ENCODE data around the gene KCNH2.

DNA sequence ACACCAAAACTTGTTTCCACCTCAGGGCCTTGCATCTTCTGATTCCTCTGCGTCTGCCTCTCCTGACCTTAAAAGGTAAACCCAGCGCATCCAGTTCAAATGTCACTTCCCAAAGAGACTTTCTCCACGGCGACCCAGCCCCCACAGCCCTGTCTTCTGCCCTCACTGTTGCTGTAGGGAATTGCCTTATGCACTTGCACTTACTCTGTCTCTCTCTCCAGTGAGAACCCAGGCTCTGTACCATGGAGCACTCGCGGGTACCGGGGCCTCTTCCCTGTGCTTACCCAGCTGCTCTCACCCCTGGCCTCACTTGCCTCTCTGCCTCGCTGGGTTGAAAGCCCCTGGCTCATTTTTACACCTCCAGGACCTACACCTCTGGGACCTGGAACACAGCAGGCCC, 77.4 kb downstream of the KCNH2 start:
- TF ChIP-seq EZH2 (IDR thresholded peaks at IDR 0.05; ENCODE audit: borderline replicate concordance) = no peak
- TF ChIP-seq, protein P1, sequence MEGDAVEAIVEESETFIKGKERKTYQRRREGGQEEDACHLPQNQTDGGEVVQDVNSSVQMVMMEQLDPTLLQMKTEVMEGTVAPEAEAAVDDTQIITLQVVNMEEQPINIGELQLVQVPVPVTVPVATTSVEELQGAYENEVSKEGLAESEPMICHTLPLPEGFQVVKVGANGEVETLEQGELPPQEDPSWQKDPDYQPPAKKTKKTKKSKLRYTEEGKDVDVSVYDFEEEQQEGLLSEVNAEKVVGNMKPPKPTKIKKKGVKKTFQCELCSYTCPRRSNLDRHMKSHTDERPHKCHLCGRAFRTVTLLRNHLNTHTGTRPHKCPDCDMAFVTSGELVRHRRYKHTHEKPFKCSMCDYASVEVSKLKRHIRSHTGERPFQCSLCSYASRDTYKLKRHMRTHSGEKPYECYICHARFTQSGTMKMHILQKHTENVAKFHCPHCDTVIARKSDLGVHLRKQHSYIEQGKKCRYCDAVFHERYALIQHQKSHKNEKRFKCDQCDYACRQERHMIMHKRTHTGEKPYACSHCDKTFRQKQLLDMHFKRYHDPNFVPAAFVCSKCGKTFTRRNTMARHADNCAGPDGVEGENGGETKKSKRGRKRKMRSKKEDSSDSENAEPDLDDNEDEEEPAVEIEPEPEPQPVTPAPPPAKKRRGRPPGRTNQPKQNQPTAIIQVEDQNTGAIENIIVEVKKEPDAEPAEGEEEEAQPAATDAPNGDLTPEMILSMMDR (IDR thresholded peaks at IDR 0.05; ENCODE audit: poor library complexity) = no peak
- no peak for TF ChIP-seq EZH2phosphoT487 (IDR thresholded peaks at IDR 0.05; ENCODE audit: low read depth, severe bottlenecking, unreplicated experiment)

Data from hepatocyte (in vitro differentiated cells).